GOT3 (cell line): ENCODE results near the gene GFM2.
"Not testable (repeated sequence)": the region's sequence is repeated elsewhere in the genome, so short reads cannot be mapped to it uniquely, and the experiment has no call there.

ENCODE experiments used
- DNase-seq: peaks from one replicate; lab custom pipeline; 2025; ENCODE audit warnings: mixed read lengths; lab: John Stamatoyannopoulos, UW

The GFM2 gene

GRCh38 chr5:74717596-74717995 lies 49.3 kb downstream of the GFM2 start:
- no peak for DNase-seq

GRCh38 chr5:74693191-74693590 lies 73.7 kb downstream of the GFM2 start:
- no peak for DNase-seq

- no peak for DNase-seq
Measured at GRCh38 chr5:74686962-74687751, 79.8 kb downstream of the GFM2 start.

GRCh38 chr5:74685979-74686631 lies 80.8 kb downstream of the GFM2 start:
- no peak for DNase-seq

- peak; percentile 34 for DNase-seq
Measured at GRCh38 chr5:74684900-74685851, 81.7 kb downstream of the GFM2 start, which contains the start of gene HEXB. TSS of gene HEXB (plus strand) at chr5:74685233. CDS start at chr5:74685261, 28 bp downstream.

- DNase-seq = no peak
Measured at GRCh38 chr5:74679966-74680365, 87.0 kb downstream of the GFM2 start.

- DNase-seq = not testable (repeated sequence)
Measured at GRCh38 chr5:74679300-74679699, 87.6 kb downstream of the GFM2 start.

- DNase-seq = not testable (repeated sequence)
Measured at GRCh38 chr5:74678123-74678522, 88.8 kb downstream of the GFM2 start.

GRCh38 chr5:74676466-74676865 lies 90.5 kb downstream of the GFM2 start:
- not testable (repeated sequence) for DNase-seq

GRCh38 chr5:74673011-74673790 lies 93.7 kb downstream of the GFM2 start:
- no peak for DNase-seq

- no peak for DNase-seq
Measured at GRCh38 chr5:74672215-74672877, 94.6 kb downstream of the GFM2 start.
